HepG2 (cell line): ENCODE measurements around the gene LRRN4CL. TPM values are rescaled to one million over a fixed set of nuclear protein-coding genes. Genes with fewer than 3 reads are reported as not detected.
A peak's percentile ranks its signal among the peaks of the same experiment; 100 is the strongest.

ENCODE experiments used
- ATF5 ChIP-seq: sonication (generic); formaldehyde crosslinking; IDR thresholded peaks from 2 replicates; pipeline ENCODE4 v1.4.0; 2020; ENCODE audit warnings: mild to moderate bottlenecking, low read depth, missing genetic modification reagents
- CBX5 ChIP-seq: sonication (generic); formaldehyde crosslinking; IDR thresholded peaks from 2 replicates; pipeline ENCODE4 v1.4.0; 2020; ENCODE audit warnings: missing genetic modification reagents, borderline replicate concordance
- CENPT ChIP-seq: sonication (generic); formaldehyde crosslinking; IDR thresholded peaks from 2 replicates; pipeline ENCODE4 v1.8.0; 2022; ENCODE audit warnings: low read depth, mild to moderate bottlenecking, moderate library complexity, missing genetic modification reagents
- EHMT2 ChIP-seq: fragments of 200-600 bp; sonication (generic); IDR thresholded peaks from 2 replicates; pipeline ENCODE4 v1.7.0; 2017; ENCODE audit warnings: antibody characterized with exemption, low read depth, low read length, borderline replicate concordance
- ETV5 ChIP-seq: IDR thresholded peaks from 2 replicates; pipeline ENCODE4 v1.6.1; 2018; ENCODE audit warnings: missing biosample characterization, missing genetic modification reagents, inconsistent platforms, borderline replicate concordance
- FOXK1 ChIP-seq: sonication (generic); formaldehyde crosslinking; IDR thresholded peaks from 2 replicates; pipeline ENCODE4 v1.4.0; 2020; ENCODE audit warnings: low read depth, missing genetic modification reagents, borderline replicate concordance
- FOXO1 ChIP-seq: sonication (generic); formaldehyde crosslinking; IDR thresholded peaks from 2 replicates; pipeline ENCODE4 v1.4.0; 2020; ENCODE audit warnings: missing genetic modification reagents
- GLI4 ChIP-seq: sonication (generic); formaldehyde crosslinking; IDR thresholded peaks from 2 replicates; pipeline ENCODE4 v1.5.1; 2020; ENCODE audit warnings: missing genetic modification reagents, mild to moderate bottlenecking, moderate library complexity, borderline replicate concordance
- HNRNPL ChIP-seq: fragments of 200-400 bp; formaldehyde crosslinking; IDR thresholded peaks from 2 replicates; pipeline ENCODE4 v1.6.1; 2017; ENCODE audit warnings: mild to moderate bottlenecking, low read depth, low read length
- JDP2 ChIP-seq: sonication (generic); formaldehyde crosslinking; IDR thresholded peaks from 2 replicates; pipeline ENCODE4 v1.8.1; 2022; ENCODE audit warnings: missing genetic modification reagents, borderline replicate concordance
- MED13 ChIP-seq: sonication (generic); formaldehyde crosslinking; IDR thresholded peaks from 2 replicates; pipeline ENCODE4 v1.5.0; 2020; ENCODE audit warnings: missing genetic modification reagents
- MED8 ChIP-seq: sonication (generic); formaldehyde crosslinking; IDR thresholded peaks from 2 replicates; pipeline ENCODE4 v1.8.1; 2023; ENCODE audit warnings: mild to moderate bottlenecking, missing genetic modification reagents; ENCODE audit not compliant: insufficient replicate concordance
- NFE2L2 ChIP-seq: fragments of 150-350 bp; IDR thresholded peaks from 2 replicates; pipeline ENCODE4 v1.6.1; 2014; ENCODE audit warnings: low read length
- NFYC ChIP-seq: IDR thresholded peaks from 2 replicates; pipeline ENCODE4 v1.6.1; 2016; ENCODE audit warnings: missing genetic modification reagents, missing compliant biosample characterization
- PTBP1 ChIP-seq: fragments of 200-400 bp; formaldehyde crosslinking; IDR thresholded peaks from 2 replicates; pipeline ENCODE4 v1.6.1; 2018; ENCODE audit warnings: low read length, low read depth; ENCODE audit not compliant: poor library complexity, severe bottlenecking
- REL ChIP-seq: sonication (generic); formaldehyde crosslinking; conservative IDR thresholded peaks from 2 replicates; pipeline ENCODE4 v1.8.0; 2022; ENCODE audit warnings: mild to moderate bottlenecking, missing genetic modification reagents, moderate library complexity
- SKI ChIP-seq: fragments of 450-650 bp; IDR thresholded peaks from one replicate; pipeline ENCODE4 v1.6.1; 2018; ENCODE audit warnings: mild to moderate bottlenecking; ENCODE audit not compliant: partially characterized antibody
- SMARCE1 ChIP-seq: fragments of 450-650 bp; IDR thresholded peaks from 2 replicates; pipeline ENCODE4 v1.6.1; 2017; ENCODE audit warnings: borderline replicate concordance
- TBX2 ChIP-seq: sonication (generic); formaldehyde crosslinking; IDR thresholded peaks from 2 replicates; pipeline ENCODE4 v1.5.0; 2020; ENCODE audit warnings: missing genetic modification reagents, mild to moderate bottlenecking, borderline replicate concordance
- TEAD2 ChIP-seq: sonication (generic); formaldehyde crosslinking; IDR thresholded peaks from 2 replicates; pipeline ENCODE4 v1.9.0; 2021; ENCODE audit warnings: missing genetic modification reagents
- THAP11 ChIP-seq: IDR thresholded peaks from 2 replicates; pipeline ENCODE4 v1.6.1; 2016; ENCODE audit warnings: missing biosample characterization, missing genetic modification reagents
- ZBTB26 ChIP-seq: IDR thresholded peaks from 2 replicates; pipeline ENCODE4 v1.6.1; 2016; ENCODE audit warnings: missing compliant biosample characterization, missing genetic modification reagents, borderline replicate concordance
- ZFP1 ChIP-seq: IDR thresholded peaks from 2 replicates; pipeline ENCODE4 v1.6.1; 2016
- ZNF569 ChIP-seq: sonication (generic); formaldehyde crosslinking; IDR thresholded peaks from 2 replicates; pipeline ENCODE4 v1.5.0; 2020; ENCODE audit warnings: mild to moderate bottlenecking, missing genetic modification reagents, moderate library complexity, borderline replicate concordance
- ZNF614 ChIP-seq: IDR thresholded peaks from 2 replicates; pipeline ENCODE4 v1.6.1; 2018; ENCODE audit warnings: missing biosample characterization, missing genetic modification reagents, inconsistent platforms, borderline replicate concordance
- ZNF619 ChIP-seq: sonication (generic); formaldehyde crosslinking; IDR thresholded peaks from 2 replicates; pipeline ENCODE4 v1.4.0; 2020; ENCODE audit warnings: mild to moderate bottlenecking, missing genetic modification reagents
- ZNF7 ChIP-seq: IDR thresholded peaks from 2 replicates; pipeline ENCODE4 v1.6.1; 2016; ENCODE audit warnings: missing biosample characterization, missing genetic modification reagents
- ZNF709 ChIP-seq: sonication (generic); formaldehyde crosslinking; IDR thresholded peaks from 2 replicates; pipeline ENCODE4 v1.5.0; 2020; ENCODE audit warnings: mild to moderate bottlenecking, missing genetic modification reagents
- ZNF800 ChIP-seq: sonication (generic); formaldehyde crosslinking; IDR thresholded peaks from 2 replicates; pipeline ENCODE4 v1.4.0; 2020; ENCODE audit warnings: missing genetic modification reagents
- polyA plus RNA-seq, 8 experiments: library from polyadenylated mRNA; depleted of rRNA in 3 of 8; stranded (reverse) in 7 of 8; unstranded in 1 of 8; fragments of >200 nt; fragmentation: Illumina TruSeq in 4 of 8; extraction: Trizol in 4 of 8; gene quantifications; 2 replicates each; pipeline versions ENCODE4 v1.2.1 to v1.2.3, GENCODE V29; 2011 to 2016; ENCODE audit warnings: low read depth in 4 of 8, missing spikeins in 1 of 8, mixed read lengths in 1 of 8; ENCODE audit not compliant: insufficient read depth in 1 of 8
- total RNA-seq, 5 experiments: library from RNA; depleted of rRNA; stranded (reverse); fragments of >200 nt; fragmentation: Illumina TruSeq; extraction: Trizol; gene quantifications; 2 replicates each; pipeline ENCODE4 v1.2.3, GENCODE V29; 2016; ENCODE audit warnings: low read depth in 1 of 5

The LRRN4CL gene
- total and polyA plus RNA-seq, 2 of the 13 experiments (the other 11 are each of a cell fraction or from before 2014, with no cell fraction given): 0.11 TPM; not detected in 1

GRCh38 chr11:62665075-62665598 is 24.2 kb downstream of the LRRN4CL start, which contains the start of the genes C11orf98 and CSKMT (continued):
- TF ChIP-seq EHMT2: no peak
- TF ChIP-seq ZNF800 (CRISPR knock-in tag): 0 out of 2 replicates have a peak, but pooled peaks have one; percentile 55
- TF ChIP-seq PTBP1: peak; percentile 49
- TF ChIP-seq ZNF619 (CRISPR knock-in tag): no peak
- TF ChIP-seq THAP11 (CRISPR knock-in tag): peak; percentile 74
- peak; percentile 79 for TF ChIP-seq NFYC
- TF ChIP-seq ETV5 (CRISPR knock-in tag): peak; percentile 82
- no peak; the same call in 1 of the 2 replicates for TF ChIP-seq FOXO1
- 0 out of 2 replicates have a peak, but pooled peaks have one; percentile 36 for TF ChIP-seq REL
- no peak for TF ChIP-seq JDP2 (CRISPR knock-in tag)
- no peak for TF ChIP-seq TEAD2 (CRISPR knock-in tag)
- no peak for TF ChIP-seq SMARCE1
- no peak for TF ChIP-seq CENPT
- peak; percentile 93 for TF ChIP-seq MED8 (CRISPR knock-in tag)
- TF ChIP-seq CBX5 (CRISPR knock-in tag): peak; percentile 36; the same call in 1 of the 2 replicates
- TF ChIP-seq ZBTB26: 0 out of 2 replicates have a peak, but pooled peaks have one; percentile 44
- peak; percentile 75; the same call in 1 of the 2 replicates for TF ChIP-seq ZNF614 (CRISPR knock-in tag)
- TF ChIP-seq ATF5 (CRISPR knock-in tag): no peak
- peak; percentile 52; the same call in 1 of the 2 replicates for TF ChIP-seq TBX2
- no peak; the same call in 1 of the 2 replicates for TF ChIP-seq ZFP1 (CRISPR knock-in tag)
- no peak for TF ChIP-seq ZNF7 (CRISPR knock-in tag)
- no peak for TF ChIP-seq SKI
- TF ChIP-seq ZNF709: 0 out of 2 replicates have a peak, but pooled peaks have one; percentile 35
- TF ChIP-seq NFE2L2: no peak
- TF ChIP-seq MED13 (CRISPR knock-in tag): peak; percentile 69
- TF ChIP-seq FOXK1: peak; percentile 68; the same call in 1 of the 2 replicates
- TF ChIP-seq ZNF569 (CRISPR knock-in tag): 0 out of 2 replicates have a peak, but pooled peaks have one; percentile 29
- 0 out of 2 replicates have a peak, but pooled peaks have one; percentile 78 for TF ChIP-seq HNRNPL
- TF ChIP-seq GLI4 (CRISPR knock-in tag): no peak
